Spleen (tissue), 7 donors: Measurements from ENCODE around the gene RNF13.

Experiments
- CTCF ChIP-seq, 11 experiments: fragments of 200-600 bp in 7 of 11; fragments of 450-650 bp in 4 of 11; sonication (generic) in 4 of 11; IDR thresholded peaks in 8 of 11; conservative IDR thresholded peaks in 3 of 11; 1 replicate in 7 of 11; 2 replicates in 4 of 11; pipeline versions ENCODE4 v1.4.0 to v1.8.0; 2016 to 2021; ENCODE audit warnings: antibody characterized with exemption in 11 of 11, inconsistent platforms in 4 of 11, mild to moderate bottlenecking in 1 of 11
- POLR2A ChIP-seq, 3 donors: fragments of 450-650 bp; IDR thresholded peaks; one replicate each; pipeline ENCODE4 v1.5.1; 2017; ENCODE audit warnings: antibody characterized with exemption in 3 of 3, mild to moderate bottlenecking in 1 of 3
- POLR2AphosphoS5 ChIP-seq, 3 donors: sonication (generic); formaldehyde crosslinking; IDR thresholded peaks; one replicate each; pipeline ENCODE4 v1.5.1; 2017; ENCODE audit warnings: antibody characterized with exemption in 3 of 3
- donor health status: DM: no; HTN: no; CAD: no; lungs with moderate emphysema.
- donor health status: DM: no; HTN: no; CAD: no.
- donor health status: DM: no; HTN: no; CAD: no.

GRCh38 chr3:149936812-149937230 is 123.8 kb downstream of the RNF13 start:
- TF ChIP-seq CTCF (IDR thresholded peaks at IDR 0.05 in 8 of 11, conservative IDR thresholded peaks at IDR 0.05 in 3 of 11) (peak in 10 of 11 experiments; percentile 43 to 75 (median 62)), POLR2AphosphoS5 (IDR thresholded peaks at IDR 0.05) (peak in 1 of 3 donors; percentile 30), POLR2A (IDR thresholded peaks at IDR 0.05) (no peak)
